Stimulated activated CD8-positive, alpha-beta memory T cell treated with anti-CD3 and anti-CD28 coated beads, Interleukin-12 subunit alpha, Interleukin-12 subunit beta, amount 100 ng/mL, for 4 hours (primary cell): ENCODE data around the gene INSL4.

ENCODE experiments used
- DNase-seq: peaks from one replicate; pipeline ENCODE4 v3.0.0-alpha.2; 2020; ENCODE audit warnings: low read depth

Gene INSL4

DNA sequence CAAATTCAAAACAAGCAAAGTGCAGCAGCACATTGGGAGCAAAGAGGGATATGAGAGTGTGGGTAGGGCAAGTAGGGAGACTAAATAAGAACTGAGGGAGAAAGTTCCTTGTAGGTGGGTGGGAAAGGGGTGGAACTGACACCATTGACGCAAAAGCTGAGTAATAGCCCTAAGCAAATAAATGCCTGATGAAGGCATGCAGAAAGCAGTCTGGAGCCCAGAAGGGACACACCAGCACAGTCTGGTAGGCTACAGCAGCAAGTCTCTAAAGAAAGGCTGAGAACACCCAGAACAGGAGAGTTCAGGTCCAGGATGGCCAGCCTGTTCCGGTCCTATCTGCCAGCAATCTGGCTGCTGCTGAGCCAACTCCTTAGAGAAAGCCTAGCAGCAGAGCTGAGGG, at the start of gene INSL4:
INSL4 (plus strand) TSS at position 208 of the 400 bp plus-strand sequence; CDS start at position 313, 105 bp downstream.
- no peak for DNase-seq

GRCh38 chr9:5184776-5185175, 46.4 kb upstream of the INSL4 start:
- DNase-seq = no peak

DNA sequence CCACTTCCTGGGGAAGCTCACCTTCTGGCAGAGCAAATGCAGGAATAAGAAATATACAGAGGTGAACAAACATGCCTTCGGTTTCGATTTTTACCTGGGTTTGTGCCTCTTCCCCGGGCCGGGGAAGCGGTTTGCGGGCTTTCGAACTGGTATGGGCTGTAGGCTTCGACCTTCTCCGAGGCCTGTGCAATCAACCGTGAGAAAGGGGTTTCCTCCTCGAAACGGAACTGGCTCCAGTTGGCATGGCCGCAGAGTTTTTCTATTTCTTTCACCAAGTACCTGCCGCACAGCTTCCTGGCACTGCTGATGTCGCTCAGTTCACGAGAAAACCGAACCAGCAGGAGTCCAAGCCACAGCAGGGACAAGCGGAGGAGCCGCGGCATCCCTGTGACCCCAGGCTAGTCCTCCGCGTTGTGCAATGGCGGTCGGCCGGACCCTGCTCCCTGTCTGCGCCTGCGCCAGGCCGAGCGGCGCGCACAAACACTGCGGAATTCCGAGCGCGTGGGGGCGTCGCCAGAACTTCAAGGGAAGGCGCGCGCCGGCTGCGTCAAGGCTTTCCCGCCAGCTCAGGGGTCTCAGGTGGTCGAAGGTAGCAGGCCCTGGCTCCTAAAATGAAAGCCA, 45.9 kb upstream of the INSL4 start, which contains the start of gene INSL6:
INSL6 (minus strand) TSS at position 420 of the 621 bp plus-strand sequence; CDS start at position 383, 37 bp downstream.
- no peak for DNase-seq

- no peak for DNase-seq
Measured at GRCh38 chr9:5186416-5187169, 44.6 kb upstream of the INSL4 start.

GRCh38 chr9:5188060-5188984, 42.9 kb upstream of the INSL4 start:
- DNase-seq = no peak

- DNase-seq = no peak
Measured at GRCh38 chr9:5191985-5192384, 39.2 kb upstream of the INSL4 start.

DNA sequence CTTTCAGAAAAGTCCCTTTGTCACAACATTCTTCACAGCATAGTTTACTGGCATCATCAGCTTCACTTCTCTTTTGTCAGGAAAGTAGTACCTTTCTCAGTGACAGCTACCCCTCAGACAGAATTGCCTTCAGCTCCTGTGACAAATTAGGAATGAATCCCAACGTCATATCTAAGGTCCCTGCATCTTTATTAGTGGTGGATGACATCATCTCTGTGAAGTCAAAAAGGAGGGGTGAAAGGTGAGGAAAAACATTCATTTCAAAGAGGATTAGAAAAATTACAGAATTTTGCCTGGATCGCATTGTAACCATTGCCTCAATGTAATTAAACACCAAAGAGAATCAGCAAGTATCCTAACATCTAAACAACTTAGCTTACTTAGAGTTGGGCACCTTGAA, 37.9 kb upstream of the INSL4 start:
- DNase-seq = no peak

DNA sequence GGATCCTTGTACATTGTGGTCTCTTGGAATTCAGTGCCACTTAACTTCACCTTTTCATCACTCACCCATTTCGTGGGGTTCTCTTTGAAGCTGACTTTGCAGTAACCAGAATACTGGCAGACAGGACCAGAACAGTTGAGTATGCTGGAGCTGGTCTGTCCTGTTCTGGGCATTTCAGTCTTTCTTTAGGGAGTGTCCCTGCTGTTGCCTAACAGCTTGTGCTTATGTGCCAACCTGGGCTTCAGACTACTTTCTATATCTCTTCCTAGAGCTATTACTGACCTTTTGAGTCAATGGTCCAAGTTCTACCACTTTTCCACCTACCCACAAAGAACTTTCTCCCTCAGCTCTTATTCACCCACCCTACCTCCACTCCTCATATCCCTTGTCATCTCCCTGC, 35.8 kb upstream of the INSL4 start:
- DNase-seq = no peak

DNA sequence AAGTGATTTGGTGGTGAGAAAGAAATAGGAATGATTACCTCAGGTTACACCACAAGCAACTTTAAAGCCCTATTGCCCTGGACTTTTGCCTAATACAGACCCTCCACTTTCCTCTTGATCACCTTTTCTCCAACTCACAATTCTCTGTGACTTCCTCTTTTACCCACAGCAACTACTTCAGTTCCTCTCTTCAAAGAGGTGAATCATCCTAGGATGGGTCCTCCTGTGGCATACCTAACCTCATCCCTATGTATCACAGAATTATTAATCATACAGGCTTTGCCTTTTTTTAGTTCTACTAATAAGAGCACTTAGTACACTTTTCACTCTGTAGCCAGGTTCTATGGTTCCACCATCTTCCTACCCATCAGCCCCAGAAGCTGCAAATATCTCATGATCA, 26.1 kb upstream of the INSL4 start:
- no peak for DNase-seq

- DNase-seq = no peak
Measured at GRCh38 chr9:5230554-5230953, 665 bp upstream of the INSL4 start.

GRCh38 chr9:5263351-5264218, 32.4 kb downstream of the INSL4 start:
- DNase-seq = no peak

GRCh38 chr9:5264219-5264595, 33.0 kb downstream of the INSL4 start:
- DNase-seq = no peak

DNA sequence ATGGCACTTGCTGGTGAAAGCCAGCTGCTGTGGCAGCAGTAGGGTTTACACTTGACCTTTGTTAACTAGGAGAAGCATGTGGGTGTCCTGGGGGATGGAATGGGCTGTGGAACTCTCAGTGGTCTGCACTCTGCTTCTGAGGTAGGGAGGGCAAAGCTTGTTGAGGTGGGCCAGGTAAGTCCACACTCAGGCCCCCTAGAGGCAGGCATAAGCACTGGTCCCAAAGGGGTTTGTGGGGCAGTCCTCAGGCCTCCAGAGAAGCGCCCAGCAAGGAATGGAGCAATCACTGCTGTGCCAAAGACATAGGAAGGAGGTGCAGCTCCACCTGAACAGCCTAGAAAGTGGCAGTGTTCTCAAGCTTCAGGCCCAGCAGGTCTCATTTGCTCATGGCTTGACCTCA, 34.7 kb downstream of the INSL4 start:
- no peak for DNase-seq

- DNase-seq = no peak
Measured at GRCh38 chr9:5269249-5269715, 38.1 kb downstream of the INSL4 start.

GRCh38 chr9:5274770-5275169, 43.6 kb downstream of the INSL4 start:
- no peak for DNase-seq

DNA sequence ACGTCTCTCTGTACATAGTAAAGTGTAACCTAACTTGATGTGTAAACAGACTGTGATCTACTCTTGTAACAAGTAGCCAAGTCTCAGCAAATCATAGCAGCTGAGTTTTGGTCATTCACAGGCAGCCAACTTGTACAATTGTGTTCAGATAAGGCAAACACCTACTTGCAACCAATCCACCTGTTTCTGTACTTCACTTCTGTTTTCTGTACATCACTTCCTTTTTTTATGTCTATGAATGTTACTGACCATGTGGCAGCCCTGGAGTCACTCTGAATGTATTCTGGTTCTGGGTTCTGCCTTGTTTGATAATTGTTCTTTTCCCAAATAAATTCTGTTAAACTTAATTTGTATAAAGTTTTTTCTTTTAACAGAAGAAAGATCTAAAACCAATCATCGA, 47.3 kb downstream of the INSL4 start:
- no peak for DNase-seq
